Effector memory CD4-positive, alpha-beta T cell (primary cell): ENCODE data around the gene ASIC2.

Source experiments
- DNase-seq, 3 donors: peaks; one replicate each; pipeline ENCODE4 v3.0.0-alpha.2; 2020
- H3K27ac ChIP-seq: 2 replicates; pipeline ENCODE4 v1.7.0; 2013; ENCODE audit warnings: mild to moderate bottlenecking, low read length, moderate library complexity; ENCODE audit not compliant: insufficient read depth, poor library complexity, severe bottlenecking
- H3K27me3 ChIP-seq: replicated peaks from 2 replicates; pipeline ENCODE4 v1.7.0; 2013; ENCODE audit warnings: mild to moderate bottlenecking, low read length; ENCODE audit not compliant: insufficient read depth, control insufficient read depth, poor library complexity, severe bottlenecking
- H3K36me3 ChIP-seq: 2 replicates; pipeline ENCODE4 v1.7.0; 2013; ENCODE audit warnings: mild to moderate bottlenecking, low read length, moderate library complexity; ENCODE audit not compliant: control insufficient read depth, insufficient read depth
- H3K4me1 ChIP-seq: 2 replicates; pipeline ENCODE4 v1.7.0; 2013; ENCODE audit warnings: low read length, mild to moderate bottlenecking; ENCODE audit not compliant: control insufficient read depth, insufficient read depth, poor library complexity, severe bottlenecking
- H3K4me3 ChIP-seq: 2 replicates; pipeline ENCODE4 v1.7.0; 2013; ENCODE audit warnings: low read length, low read depth, mild to moderate bottlenecking; ENCODE audit not compliant: insufficient read depth, poor library complexity, severe bottlenecking
- H3K9me3 ChIP-seq: 2 replicates; pipeline ENCODE4 v1.7.0; 2013; ENCODE audit warnings: mild to moderate bottlenecking, low read length, moderate library complexity; ENCODE audit not compliant: control insufficient read depth

The ASIC2 gene

GRCh38 chr17:33290253-33290652 lies 2.8 kb downstream of the ASIC2 start:
- Histone ChIP-seq H3K27ac (no peak overlapping the region), H3K36me3 (no peaks in the 10 kb centered on the region), H3K27me3 (peaks cover 5% of the 10 kb centered on the region), H3K9me3 (no peaks in the 10 kb centered on the region), H3K4me3 (no peak overlapping the region), H3K4me1 (no peaks in the 10 kb centered on the region)
- no peak for DNase-seq

GRCh38 chr17:33288954-33289353 lies 4.1 kb downstream of the ASIC2 start:
- Histone ChIP-seq H3K27ac (no peak overlapping the region), H3K9me3 (no peaks in the 10 kb centered on the region), H3K27me3 (peaks cover under 1% of the 10 kb centered on the region), H3K4me3 (no peak overlapping the region), H3K4me1 (no peaks in the 10 kb centered on the region), H3K36me3 (no peaks in the 10 kb centered on the region)
- DNase-seq, result no peak

- Histone ChIP-seq H3K36me3 (no peaks in the 10 kb centered on the region), H3K27ac (no peak overlapping the region), H3K27me3 (no peaks in the 10 kb centered on the region), H3K4me3 (no peak overlapping the region), H3K4me1 (no peaks in the 10 kb centered on the region), H3K9me3 (no peaks in the 10 kb centered on the region)
- DNase-seq, result no peak
These were observed 5.9 kb downstream of the ASIC2 start for GRCh38 chr17:33287096-33287725.

- H3K9me3 ChIP-seq, result no peaks in the 10 kb centered on the region
- no peak overlapping the region for H3K4me3 ChIP-seq
- H3K27me3 ChIP-seq, result no peaks in the 10 kb centered on the region
- no peak for DNase-seq
- no peaks in the 10 kb centered on the region for H3K4me1 ChIP-seq
- H3K36me3 ChIP-seq, result no peaks in the 10 kb centered on the region
- no peak overlapping the region for H3K27ac ChIP-seq
These were observed 7.7 kb downstream of the ASIC2 start for GRCh38 chr17:33285413-33285812.

GRCh38 chr17:33284022-33284421 lies 9.1 kb downstream of the ASIC2 start:
- Histone ChIP-seq H3K36me3 (no peaks in the 10 kb centered on the region), H3K27ac (no peak overlapping the region), H3K27me3 (no peaks in the 10 kb centered on the region), H3K4me3 (no peak overlapping the region), H3K9me3 (no peaks in the 10 kb centered on the region), H3K4me1 (no peaks in the 10 kb centered on the region)
- DNase-seq, result no peak

- H3K4me1 ChIP-seq, result no peaks in the 10 kb centered on the region
These were observed 12.7 kb downstream of the ASIC2 start for GRCh38 chr17:33280162-33280943.

GRCh38 chr17:33277436-33278100 lies 15.5 kb downstream of the ASIC2 start:
- no peaks in the 10 kb centered on the region for H3K4me1 ChIP-seq
- no peak for DNase-seq
- H3K27ac ChIP-seq, result no peak overlapping the region
- H3K27me3 ChIP-seq, result no peaks in the 10 kb centered on the region
- no peaks in the 10 kb centered on the region for H3K9me3 ChIP-seq
- H3K4me3 ChIP-seq, result no peak overlapping the region
- H3K36me3 ChIP-seq, result no peaks in the 10 kb centered on the region

More at GRCh38 chr17:33280162-33280943, 12.7 kb downstream of the ASIC2 start:
- Histone ChIP-seq H3K27ac (no peak overlapping the region), H3K4me3 (no peak overlapping the region), H3K27me3 (no peaks in the 10 kb centered on the region), H3K9me3 (no peaks in the 10 kb centered on the region), H3K36me3 (no peaks in the 10 kb centered on the region)
- no peak for DNase-seq

GRCh38 chr17:33273743-33274410 lies 19.2 kb downstream of the ASIC2 start:
- DNase-seq, result no peak
- Histone ChIP-seq H3K4me1 (no peaks in the 10 kb centered on the region), H3K9me3 (no peaks in the 10 kb centered on the region), H3K27ac (no peak overlapping the region), H3K27me3 (no peaks in the 10 kb centered on the region), H3K36me3 (no peaks in the 10 kb centered on the region), H3K4me3 (no peak overlapping the region)

- no peaks in the 10 kb centered on the region for H3K36me3 ChIP-seq
- H3K9me3 ChIP-seq, result no peaks in the 10 kb centered on the region
- H3K4me1 ChIP-seq, result no peaks in the 10 kb centered on the region
- H3K27me3 ChIP-seq, result no peaks in the 10 kb centered on the region
- H3K4me3 ChIP-seq, result no peak overlapping the region
- no peak for DNase-seq
- H3K27ac ChIP-seq, result no peak overlapping the region
These were observed 19.8 kb downstream of the ASIC2 start for GRCh38 chr17:33273271-33273670.
